ENCODE measurements around the gene APOO. TPM values are rescaled to one million over a fixed set of nuclear protein-coding genes. Genes with fewer than 3 reads are reported as not detected.

Gene APOO
- total and polyA plus RNA-seq, 2 of the 4 experiments (the other 2 are of a cell fraction), result 9.0 to 14.2 TPM

- ChIA-PET POLR2A (ENCODE audit: unreplicated experiment) (no interaction called here), CTCF (no interaction called here)
- no peak overlapping the region for H3K23ac ChIP-seq (ENCODE audit: low read depth, low read length)
- ATAC-seq (ENCODE audit: low read depth) (no peak), DNase-seq (no peak)
- H4K91ac ChIP-seq (ENCODE audit: insufficient read depth, low read depth, low read length), result no peak overlapping the region
- no peak overlapping the region for H3K18ac ChIP-seq (ENCODE audit: low read depth, low read length)
- H2BK20ac ChIP-seq (ENCODE audit: low read depth, low read length), result no peak overlapping the region
- BruUV-seq (replicated peaks), result no TSS peak
- H3K4me2 ChIP-seq (ENCODE audit: low read depth, low read length), result no peak overlapping the region
- H3K4me1 ChIP-seq (ENCODE audit: control insufficient read depth, insufficient read depth, low read length), result no peaks in the 10 kb centered on the region
- no peak overlapping the region for H4K8ac ChIP-seq (ENCODE audit: low read depth in 2 of 2, low read length in 2 of 2)
- no peak for TF ChIP-seq POLR2A (IDR thresholded peaks at IDR 0.05; ENCODE audit: low read depth, low read length)
- no peak for TF ChIP-seq USF2 (IDR thresholded peaks at IDR 0.05; ENCODE audit: low read depth, low read length)
- no peak for TF ChIP-seq SMC3 (IDR thresholded peaks at IDR 0.05; ENCODE audit: low read depth, low read length)
- TF ChIP-seq NFE2L2 (IDR thresholded peaks at IDR 0.05; ENCODE audit: low read depth, low read length), result no peak
- no peak for TF ChIP-seq MXI1 (IDR thresholded peaks at IDR 0.05; ENCODE audit: borderline replicate concordance, low read depth, low read length)
- no peak for TF ChIP-seq RCOR1 (IDR thresholded peaks at IDR 0.05; ENCODE audit: insufficient replicate concordance, low read length)
- no peak for TF ChIP-seq RAD21 (IDR thresholded peaks at IDR 0.05; ENCODE audit: low read length)
- TF ChIP-seq RFX5 (IDR thresholded peaks at IDR 0.05; ENCODE audit: low read depth, low read length), result no peak
- no peak for TF ChIP-seq MAZ (IDR thresholded peaks at IDR 0.05; ENCODE audit: borderline replicate concordance, low read depth, low read length)
- TF ChIP-seq MAFK (IDR thresholded peaks at IDR 0.05; ENCODE audit: low read depth, low read length), result no peak
- no peak for TF ChIP-seq FOS (IDR thresholded peaks at IDR 0.05; ENCODE audit: low read depth, low read length)
- no peak for TF ChIP-seq BHLHE40 (IDR thresholded peaks at IDR 0.05; ENCODE audit: low read depth, low read length)
- TF ChIP-seq CEBPB (IDR thresholded peaks at IDR 0.05; ENCODE audit: low read depth, low read length), result no peak
- no peak for TF ChIP-seq CHD1 (IDR thresholded peaks at IDR 0.05; ENCODE audit: low read depth, low read length)
- TF ChIP-seq ELK1 (IDR thresholded peaks at IDR 0.05; ENCODE audit: borderline replicate concordance, low read depth, low read length), result no peak
- no peak for TF ChIP-seq CTCF (conservative IDR thresholded peaks at IDR 0.05; ENCODE audit: low read depth, low read length)
- no peak overlapping the region for H2AFZ ChIP-seq (replicated peaks; ENCODE audit: low read length, poor library complexity)
- no peak overlapping the region for H3K27ac ChIP-seq (ENCODE audit: insufficient read depth, low read length)
- no peak overlapping the region for H2BK5ac ChIP-seq (ENCODE audit: low read depth, low read length, poor library complexity, severe bottlenecking)
- no peak overlapping the region for H3K4ac ChIP-seq (ENCODE audit: low read depth, low read length)
- no peaks in the 10 kb centered on the region for H3K79me1 ChIP-seq (ENCODE audit: low read depth in 1 of 2, low read length in 2 of 2)
- no CpG with 5 or more reads among the region's 1 CpG for WGBS, 2 experiments (ENCODE audit: extremely low coverage in 2 of 2, insufficient read length in 1 of 2)
- dilution Hi-C loops (cut with HindIII; ENCODE audit: low sequenced_read_pairs, unreplicated experiment) (no loop called here), in situ Hi-C loops (cut with MboI; ENCODE audit: low sequenced_read_pairs) (no loop called here), intact Hi-C loops (cut with micrococcal nuclease) (no loop called here)
- H3K56ac ChIP-seq (ENCODE audit: extremely low read depth, insufficient read depth, low read length), result no peak overlapping the region
- no peak overlapping the region for H3K9ac ChIP-seq (ENCODE audit: low read depth, low read length)
- H3K9me3 ChIP-seq (ENCODE audit: control insufficient read depth, insufficient read depth, low read length), result no peaks in the 10 kb centered on the region
- no peak overlapping the region for H4K5ac ChIP-seq (ENCODE audit: low read depth, low read length)
- H2BK15ac ChIP-seq (ENCODE audit: low read depth, low read length), result no peak overlapping the region
- no peak overlapping the region for H3K14ac ChIP-seq (replicated peaks; ENCODE audit: low read depth, low read length)
- no peak overlapping the region for H2AK9ac ChIP-seq (replicated peaks; ENCODE audit: low read depth, low read length, poor library complexity)
- no peak overlapping the region for H3K4me3 ChIP-seq (ENCODE audit: insufficient read depth, low read depth, low read length)
- H3K36me3 ChIP-seq (ENCODE audit: control insufficient read depth, insufficient read depth, low read length), result no peaks in the 10 kb centered on the region
- no peaks in the 10 kb centered on the region for H3K9me1 ChIP-seq (ENCODE audit: insufficient read depth, low read length)
- H3K27me3 ChIP-seq (ENCODE audit: control insufficient read depth, insufficient read depth, low read length), result no peaks in the 10 kb centered on the region
- no peaks in the 10 kb centered on the region for H4K20me1 ChIP-seq (ENCODE audit: insufficient read depth, low read length)
- no peak overlapping the region for H2BK120ac ChIP-seq (ENCODE audit: low read depth, low read length)
- H2AK5ac ChIP-seq (ENCODE audit: low read depth, low read length), result no peak overlapping the region
These were observed 68.8 kb downstream of the APOO start for GRCh38 chrX:23838953-23839352.
